H1 (cell line): ENCODE data around the gene MAP4K5.
"Not testable (repeated sequence)": the region's sequence is repeated elsewhere in the genome, so short reads cannot be mapped to it uniquely, and the experiment has no call there.

Experiments
- CTCF ChIP-seq, 3 experiments: IDR thresholded peaks; 1 replicate in 2 of 3; 2 replicates in 1 of 3; pipeline versions ENCODE4 v1.5.1 to v1.6.1; 2011; ENCODE audit warnings: low read length in 3 of 3, mild to moderate bottlenecking in 3 of 3, inconsistent platforms in 2 of 3, low read depth in 1 of 3, moderate library complexity in 1 of 3; ENCODE audit not compliant: insufficient read depth in 1 of 3; ENCODE audit errors: control extremely low read depth in 1 of 3
- EGR1 ChIP-seq: IDR thresholded peaks from 2 replicates; pipeline ENCODE4 v1.6.1; 2011; ENCODE audit warnings: low read depth, low read length, borderline replicate concordance
- RXRA ChIP-seq: IDR thresholded peaks from 2 replicates; pipeline ENCODE4 v1.6.1; 2011; ENCODE audit warnings: low read depth, mild to moderate bottlenecking, low read length, moderate library complexity; ENCODE audit not compliant: insufficient read depth
- SUZ12 ChIP-seq: fragments of 200-600 bp; sonication (generic); IDR thresholded peaks from 2 replicates; pipeline ENCODE4 v1.6.1; 2012; ENCODE audit warnings: mild to moderate bottlenecking, inconsistent platforms, low read length, moderate library complexity, mixed read lengths
- YY1 ChIP-seq: IDR thresholded peaks from 2 replicates; pipeline ENCODE4 v1.6.1; 2011; ENCODE audit warnings: low read depth, mild to moderate bottlenecking, low read length
- ZNF274 ChIP-seq: IDR thresholded peaks from 2 replicates; pipeline ENCODE4 v1.7.0; 2012; ENCODE audit warnings: low read length, borderline replicate concordance; ENCODE audit errors: extremely low read depth

- not testable (repeated sequence) for TF ChIP-seq CTCF (IDR thresholded peaks at IDR 0.05; ENCODE audit: control extremely low read depth in 1 of 3, insufficient read depth in 1 of 3, low read depth in 1 of 3, low read length in 3 of 3); ZNF274; YY1; SUZ12; EGR1; RXRA
These were observed 20.4 kb upstream of the MAP4K5 start for GRCh38 chr14:50552796-50553195.
